ENCODE results near the gene STAU1.

- TF ChIP-seq, protein P1, sequence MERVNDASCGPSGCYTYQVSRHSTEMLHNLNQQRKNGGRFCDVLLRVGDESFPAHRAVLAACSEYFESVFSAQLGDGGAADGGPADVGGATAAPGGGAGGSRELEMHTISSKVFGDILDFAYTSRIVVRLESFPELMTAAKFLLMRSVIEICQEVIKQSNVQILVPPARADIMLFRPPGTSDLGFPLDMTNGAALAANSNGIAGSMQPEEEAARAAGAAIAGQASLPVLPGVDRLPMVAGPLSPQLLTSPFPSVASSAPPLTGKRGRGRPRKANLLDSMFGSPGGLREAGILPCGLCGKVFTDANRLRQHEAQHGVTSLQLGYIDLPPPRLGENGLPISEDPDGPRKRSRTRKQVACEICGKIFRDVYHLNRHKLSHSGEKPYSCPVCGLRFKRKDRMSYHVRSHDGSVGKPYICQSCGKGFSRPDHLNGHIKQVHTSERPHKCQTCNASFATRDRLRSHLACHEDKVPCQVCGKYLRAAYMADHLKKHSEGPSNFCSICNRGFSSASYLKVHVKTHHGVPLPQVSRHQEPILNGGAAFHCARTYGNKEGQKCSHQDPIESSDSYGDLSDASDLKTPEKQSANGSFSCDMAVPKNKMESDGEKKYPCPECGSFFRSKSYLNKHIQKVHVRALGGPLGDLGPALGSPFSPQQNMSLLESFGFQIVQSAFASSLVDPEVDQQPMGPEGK (CRISPR knock-in tag; IDR thresholded peaks at IDR 0.05; ENCODE audit: borderline replicate concordance) = no peak
- no peak for TF ChIP-seq ESRRG (CRISPR knock-in tag; IDR thresholded peaks at IDR 0.05)
- no peak for TF ChIP-seq ISL1 (CRISPR knock-in tag; IDR thresholded peaks at IDR 0.05)
- no peak for TF ChIP-seq ZNF565 (CRISPR knock-in tag; conservative IDR thresholded peaks at IDR 0.05; ENCODE audit: low read depth)
- TF ChIP-seq ZFP3 (CRISPR knock-in tag; IDR thresholded peaks at IDR 0.05) = no peak
These were observed 6.8 kb downstream of the STAU1 start for GRCh38 chr20:49181265-49181877.
